LHCN-M2 (cell line): Measurements from ENCODE around the gene ENOX1. TPM values are rescaled to one million over a fixed set of nuclear protein-coding genes. Genes with fewer than 3 reads are reported as not detected.
A peak's percentile ranks its signal among the peaks of the same experiment; 100 is the strongest.

Source experiments
- DNase-seq: peaks from one replicate; pipeline ENCODE4 v3.0.0-alpha.2; 2012; ENCODE audit warnings: low read depth
- total RNA-seq: library from RNA; depleted of rRNA; stranded (reverse); fragments of >200 nt; gene quantifications from 2 replicates; pipeline ENCODE4 v1.2.3, GENCODE V29; 2014

Gene ENOX1
- total RNA-seq, 1 experiment from 2014 or later: 7.7 TPM

GRCh38 chr13:43669964-43670363 lies 116.8 kb downstream of the ENOX1 start:
- no peak for DNase-seq

GRCh38 chr13:43669101-43669500 lies 117.7 kb downstream of the ENOX1 start:
- no peak for DNase-seq

GRCh38 chr13:43666403-43666802 lies 120.4 kb downstream of the ENOX1 start:
- DNase-seq: no peak

- no peak for DNase-seq
Measured at GRCh38 chr13:43665388-43665787, 121.4 kb downstream of the ENOX1 start.

GRCh38 chr13:43664700-43665191 lies 122.0 kb downstream of the ENOX1 start:
- peak; percentile 80 for DNase-seq

- peak; percentile 16 for DNase-seq
Measured at GRCh38 chr13:43663474-43664090, 123.2 kb downstream of the ENOX1 start.

GRCh38 chr13:43662976-43663375 lies 123.8 kb downstream of the ENOX1 start:
- DNase-seq: no peak

- no peak for DNase-seq
Measured at GRCh38 chr13:43661161-43661830, 125.5 kb downstream of the ENOX1 start.

- no peak for DNase-seq
Measured at GRCh38 chr13:43657485-43657884, 129.3 kb downstream of the ENOX1 start.

- no peak for DNase-seq
Measured at GRCh38 chr13:43653980-43654379, 132.8 kb downstream of the ENOX1 start.

GRCh38 chr13:43653395-43653794 lies 133.4 kb downstream of the ENOX1 start:
- no peak for DNase-seq

GRCh38 chr13:43652760-43653159 lies 134.0 kb downstream of the ENOX1 start:
- DNase-seq: no peak

GRCh38 chr13:43650882-43651281 lies 135.9 kb downstream of the ENOX1 start:
- DNase-seq: no peak

GRCh38 chr13:43648733-43649132 lies 138.0 kb downstream of the ENOX1 start:
- DNase-seq: no peak

GRCh38 chr13:43647471-43647870 lies 139.3 kb downstream of the ENOX1 start:
- no peak for DNase-seq

GRCh38 chr13:43640476-43640875 lies 146.3 kb downstream of the ENOX1 start:
- no peak for DNase-seq

- no peak for DNase-seq
Measured at GRCh38 chr13:43631106-43631505, 155.7 kb downstream of the ENOX1 start.

- DNase-seq: peak; percentile 12
Measured at GRCh38 chr13:43629691-43630480, 156.9 kb downstream of the ENOX1 start.

GRCh38 chr13:43626994-43627393 lies 159.8 kb downstream of the ENOX1 start:
- no peak for DNase-seq

- DNase-seq: no peak
Measured at GRCh38 chr13:43614063-43614462, 172.7 kb downstream of the ENOX1 start.

- no peak for DNase-seq
Measured at GRCh38 chr13:43611281-43612273, 175.2 kb downstream of the ENOX1 start.
